ENCODE results near the gene UST.
"Not testable (repeated sequence)": the region's sequence is repeated elsewhere in the genome, so short reads cannot be mapped to it uniquely, and the experiment has no call there.

GRCh38 chr6:148864132-148864531 is 117.3 kb downstream of the UST start:
- TF ChIP-seq, protein P1, sequence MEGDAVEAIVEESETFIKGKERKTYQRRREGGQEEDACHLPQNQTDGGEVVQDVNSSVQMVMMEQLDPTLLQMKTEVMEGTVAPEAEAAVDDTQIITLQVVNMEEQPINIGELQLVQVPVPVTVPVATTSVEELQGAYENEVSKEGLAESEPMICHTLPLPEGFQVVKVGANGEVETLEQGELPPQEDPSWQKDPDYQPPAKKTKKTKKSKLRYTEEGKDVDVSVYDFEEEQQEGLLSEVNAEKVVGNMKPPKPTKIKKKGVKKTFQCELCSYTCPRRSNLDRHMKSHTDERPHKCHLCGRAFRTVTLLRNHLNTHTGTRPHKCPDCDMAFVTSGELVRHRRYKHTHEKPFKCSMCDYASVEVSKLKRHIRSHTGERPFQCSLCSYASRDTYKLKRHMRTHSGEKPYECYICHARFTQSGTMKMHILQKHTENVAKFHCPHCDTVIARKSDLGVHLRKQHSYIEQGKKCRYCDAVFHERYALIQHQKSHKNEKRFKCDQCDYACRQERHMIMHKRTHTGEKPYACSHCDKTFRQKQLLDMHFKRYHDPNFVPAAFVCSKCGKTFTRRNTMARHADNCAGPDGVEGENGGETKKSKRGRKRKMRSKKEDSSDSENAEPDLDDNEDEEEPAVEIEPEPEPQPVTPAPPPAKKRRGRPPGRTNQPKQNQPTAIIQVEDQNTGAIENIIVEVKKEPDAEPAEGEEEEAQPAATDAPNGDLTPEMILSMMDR (conservative IDR thresholded peaks at IDR 0.05; ENCODE audit: low read depth, low read length): not testable (repeated sequence)
- TF ChIP-seq EZH2phosphoT487 (IDR thresholded peaks at IDR 0.05; ENCODE audit: borderline replicate concordance, low read length): not testable (repeated sequence)
